ENCODE results near the gene OGA. TPM values are rescaled to one million over a fixed set of nuclear protein-coding genes. Genes with fewer than 3 reads are reported as not detected.
A peak's percentile ranks its signal among the peaks of the same experiment; 100 is the strongest.

OGA gene
- polyA plus RNA-seq, result 10 to 100 TPM; 40.0 to 47.1 TPM

DNA sequence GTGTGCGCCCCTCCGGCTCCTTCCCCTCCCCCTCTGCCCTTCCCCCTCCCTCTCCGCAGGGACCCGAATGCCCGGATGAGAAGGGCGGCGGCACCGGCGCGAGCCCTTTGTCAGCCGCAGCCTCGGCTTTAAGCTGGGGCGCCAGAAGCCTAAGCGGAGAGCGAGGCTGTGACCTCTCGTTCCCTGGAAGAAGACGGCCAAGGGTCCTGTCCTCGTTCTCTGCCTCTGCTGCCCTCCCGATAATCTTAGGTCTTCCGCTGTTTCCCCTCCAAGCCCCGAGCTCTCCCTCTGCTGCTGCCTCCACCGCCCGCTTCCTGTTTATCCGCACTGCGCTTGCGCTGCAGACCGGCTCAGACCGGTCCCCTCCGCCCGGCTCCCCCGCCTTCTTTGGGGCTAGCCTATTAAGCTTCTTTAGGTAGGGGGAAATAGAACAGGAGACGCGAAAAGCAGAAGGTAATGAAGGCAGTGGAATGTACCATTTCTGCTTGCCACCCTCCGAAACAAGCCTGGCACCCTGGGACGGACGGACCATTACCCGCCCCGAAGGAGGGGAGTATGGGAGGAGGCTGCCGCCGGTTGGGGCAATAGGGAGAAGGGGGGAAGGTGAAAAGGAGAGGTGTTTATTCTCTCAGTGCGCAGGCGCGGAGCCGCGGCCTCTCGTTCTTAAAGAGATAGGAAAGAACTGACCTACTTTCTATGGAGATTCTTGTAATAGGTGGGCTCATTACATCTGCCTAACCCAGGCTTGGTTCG, at the start of gene OGA:
Gene OGA (minus strand): TSS at position 326 of the 753 bp plus-strand sequence. CDS start 422 bp downstream, outside the sequence.
- Histone ChIP-seq H3K4me3 (ENCODE audit: low read depth in 1 of 2, low read length in 2 of 2) (peak within 1 kb of the TSS; percentile 85 to 90), H3K27me3 (ENCODE audit: control insufficient read depth in 1 of 2, insufficient read depth in 2 of 2, low read length in 2 of 2) (no peaks in the 10 kb centered on the region), H3K27ac (ENCODE audit: low read depth in 2 of 2, low read length in 1 of 2) (peak within 1 kb of the TSS; percentile 95 to 96), H3K4me1 (ENCODE audit: control insufficient read depth in 2 of 2, insufficient read depth in 2 of 2, low read length in 1 of 2) (no peaks in the 10 kb centered on the region), H3K36me3 (ENCODE audit: control insufficient read depth in 2 of 2, insufficient read depth in 2 of 2, low read length in 1 of 2) (no peaks in the 10 kb centered on the region), H3K9me3 (ENCODE audit: control insufficient read depth in 2 of 2, insufficient read depth in 1 of 2, low read depth in 1 of 2, low read length in 1 of 2) (no peaks in the 10 kb centered on the region)
- WGBS, 2 donors, result 0% methylated on average over 43 to 47 of the region's 47 CpGs

DNA sequence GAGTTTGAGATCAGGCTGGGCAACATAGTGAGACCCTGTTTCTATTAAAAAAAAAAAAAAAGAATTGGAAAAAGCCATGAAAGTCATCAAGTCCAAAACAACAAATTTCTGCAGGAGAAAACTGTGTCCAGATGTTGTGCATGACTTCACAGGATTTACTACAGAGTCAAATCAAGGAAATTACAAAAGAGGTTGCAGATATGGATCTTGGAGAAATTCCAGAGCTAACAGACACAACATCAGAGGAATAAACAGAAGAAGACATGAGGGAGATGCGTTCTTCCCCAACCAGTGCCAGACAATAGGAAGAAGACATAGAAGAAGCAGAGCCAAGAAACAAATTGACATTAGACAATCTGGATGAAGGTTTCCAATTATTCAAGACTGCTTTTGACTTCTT, 49.7 kb upstream of the OGA start:
- 77 to 78% methylated on average over 1 of the region's 1 CpG for WGBS, 2 donors
- Histone ChIP-seq H3K4me1 (ENCODE audit: control insufficient read depth in 2 of 2, insufficient read depth in 2 of 2, low read length in 1 of 2) (no peaks in the 10 kb centered on the region), H3K9me3 (ENCODE audit: control insufficient read depth in 2 of 2, insufficient read depth in 1 of 2, low read depth in 1 of 2, low read length in 1 of 2) (no peaks in the 10 kb centered on the region), H3K4me3 (ENCODE audit: low read depth in 1 of 2, low read length in 2 of 2) (no peak overlapping the region), H3K27me3 (ENCODE audit: control insufficient read depth in 1 of 2, insufficient read depth in 2 of 2, low read length in 2 of 2) (no peaks in the 10 kb centered on the region), H3K36me3 (ENCODE audit: control insufficient read depth in 2 of 2, insufficient read depth in 2 of 2, low read length in 1 of 2) (no peaks in the 10 kb centered on the region), H3K27ac (ENCODE audit: low read depth in 2 of 2, low read length in 1 of 2) (no peak overlapping the region)

DNA sequence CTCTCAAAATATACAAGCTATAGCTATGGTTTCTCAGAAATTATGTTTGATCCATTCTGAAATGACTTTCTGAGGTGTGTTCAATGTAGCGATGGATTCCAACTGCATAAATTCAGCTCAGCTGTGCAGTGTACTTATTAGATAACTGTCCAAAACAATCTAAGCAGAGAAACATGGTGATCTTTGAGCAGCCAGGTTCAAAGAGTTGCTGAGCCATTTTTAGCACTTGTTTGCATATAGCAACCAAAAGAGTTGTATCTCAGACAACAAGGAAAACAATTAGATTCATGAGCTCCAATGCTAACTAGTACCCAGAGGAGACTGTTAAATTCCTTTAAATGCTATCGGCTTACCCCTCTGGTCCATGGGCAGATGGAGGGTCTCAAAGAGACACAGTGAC, 41.3 kb upstream of the OGA start:
- no peak overlapping the region for H3K27ac ChIP-seq (ENCODE audit: low read depth in 2 of 2, low read length in 1 of 2)
- H3K4me1 ChIP-seq (ENCODE audit: control insufficient read depth in 2 of 2, insufficient read depth in 2 of 2, low read length in 1 of 2), result no peaks in the 10 kb centered on the region
- 95 to 97% methylated on average over 2 of the region's 2 CpGs for WGBS, 2 donors
- H3K9me3 ChIP-seq (ENCODE audit: control insufficient read depth in 2 of 2, insufficient read depth in 1 of 2, low read depth in 1 of 2, low read length in 1 of 2), result no peaks in the 10 kb centered on the region
- H3K4me3 ChIP-seq (ENCODE audit: low read depth in 1 of 2, low read length in 2 of 2), result no peak overlapping the region
- no peaks in the 10 kb centered on the region for H3K36me3 ChIP-seq (ENCODE audit: control insufficient read depth in 2 of 2, insufficient read depth in 2 of 2, low read length in 1 of 2)
- H3K27me3 ChIP-seq (ENCODE audit: control insufficient read depth in 1 of 2, insufficient read depth in 2 of 2, low read length in 2 of 2), result no peaks in the 10 kb centered on the region

DNA sequence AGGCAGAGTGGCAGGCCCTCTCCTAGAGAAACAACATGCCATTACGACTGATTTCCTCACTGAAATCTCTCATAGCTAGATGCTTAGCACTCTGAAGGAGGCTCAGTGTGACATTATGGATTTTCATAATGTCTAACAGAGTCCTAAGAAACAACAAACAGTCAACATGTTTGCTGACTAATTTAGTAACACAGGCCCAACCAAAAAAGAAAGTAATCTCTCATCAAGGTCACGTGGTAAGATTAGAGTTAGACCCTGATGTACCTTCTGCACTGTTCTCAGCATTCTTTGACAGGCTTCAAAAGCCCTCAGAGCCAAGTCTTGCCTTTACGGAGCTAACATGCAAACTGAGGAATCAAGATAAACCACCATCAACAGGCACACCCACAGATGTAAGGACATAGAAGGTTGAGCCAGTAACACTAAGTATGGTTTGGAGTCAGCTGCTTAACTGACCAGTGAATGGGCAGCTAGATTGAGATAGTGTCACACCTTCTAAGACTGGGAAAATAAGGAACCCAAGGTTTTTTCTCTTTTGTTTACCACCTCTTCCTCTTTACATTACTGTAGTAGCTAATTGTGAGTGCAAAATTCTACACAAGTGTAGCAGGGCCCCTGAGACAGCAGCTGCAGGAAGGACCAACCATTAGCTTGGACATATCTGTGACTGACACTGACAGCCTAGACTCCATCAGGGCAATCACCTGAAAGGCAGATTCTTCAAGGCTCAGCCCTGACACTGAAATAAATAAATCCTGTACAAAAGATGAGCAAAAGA, 40.7 kb upstream of the OGA start:
- 71 to 76% methylated on average over 3 of the region's 3 CpGs for WGBS, 2 donors
- Histone ChIP-seq H3K27ac (ENCODE audit: low read depth in 2 of 2, low read length in 1 of 2) (no peak overlapping the region), H3K27me3 (ENCODE audit: control insufficient read depth in 1 of 2, insufficient read depth in 2 of 2, low read length in 2 of 2) (no peaks in the 10 kb centered on the region), H3K9me3 (ENCODE audit: control insufficient read depth in 2 of 2, insufficient read depth in 1 of 2, low read depth in 1 of 2, low read length in 1 of 2) (no peaks in the 10 kb centered on the region), H3K36me3 (ENCODE audit: control insufficient read depth in 2 of 2, insufficient read depth in 2 of 2, low read length in 1 of 2) (no peaks in the 10 kb centered on the region), H3K4me3 (ENCODE audit: low read depth in 1 of 2, low read length in 2 of 2) (no peak overlapping the region), H3K4me1 (ENCODE audit: control insufficient read depth in 2 of 2, insufficient read depth in 2 of 2, low read length in 1 of 2) (no peaks in the 10 kb centered on the region)

DNA sequence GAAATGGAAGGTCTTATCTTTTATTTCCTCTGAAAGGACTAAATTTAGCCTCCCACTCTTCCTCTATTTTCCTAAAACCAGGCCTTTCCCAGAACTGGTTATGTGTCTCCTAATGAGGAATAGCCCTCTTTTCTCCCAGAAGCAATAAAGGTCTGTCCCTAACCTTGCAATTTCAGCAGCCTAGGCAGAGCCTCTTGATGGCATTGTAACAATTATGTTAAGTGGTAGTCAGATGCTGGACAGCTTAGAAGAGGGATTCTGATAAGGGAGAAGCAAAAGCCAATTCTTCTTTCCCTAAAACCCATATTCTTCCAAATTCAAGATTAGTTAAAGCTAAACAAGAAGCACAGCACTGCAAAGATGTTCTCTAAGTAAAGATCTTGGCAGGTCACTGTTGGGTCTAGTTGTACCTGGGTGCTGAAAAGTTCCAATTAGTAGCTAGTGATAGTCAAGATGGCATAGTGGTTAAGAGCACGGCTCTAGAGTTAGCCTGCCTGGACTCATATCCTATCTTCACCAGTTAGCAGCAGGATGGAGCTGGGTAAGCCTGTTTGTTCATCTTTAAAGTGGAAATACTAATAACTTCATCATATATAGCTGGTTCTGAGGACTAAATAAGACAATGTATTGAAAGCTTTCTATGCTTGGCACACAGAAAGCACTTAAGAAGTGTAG, 39.7 kb upstream of the OGA start:
- H3K27ac ChIP-seq (ENCODE audit: low read depth in 2 of 2, low read length in 1 of 2), result no peak overlapping the region
- no peaks in the 10 kb centered on the region for H3K4me1 ChIP-seq (ENCODE audit: control insufficient read depth in 2 of 2, insufficient read depth in 2 of 2, low read length in 1 of 2)
- H3K9me3 ChIP-seq (ENCODE audit: control insufficient read depth in 2 of 2, insufficient read depth in 1 of 2, low read depth in 1 of 2, low read length in 1 of 2), result no peaks in the 10 kb centered on the region
- H3K4me3 ChIP-seq (ENCODE audit: low read depth in 1 of 2, low read length in 2 of 2), result no peak overlapping the region
- WGBS, 2 donors, result 36 to 88% methylated on average over 1 of the region's 1 CpG
- H3K27me3 ChIP-seq (ENCODE audit: control insufficient read depth in 1 of 2, insufficient read depth in 2 of 2, low read length in 2 of 2), result no peaks in the 10 kb centered on the region
- no peaks in the 10 kb centered on the region for H3K36me3 ChIP-seq (ENCODE audit: control insufficient read depth in 2 of 2, insufficient read depth in 2 of 2, low read length in 1 of 2)

DNA sequence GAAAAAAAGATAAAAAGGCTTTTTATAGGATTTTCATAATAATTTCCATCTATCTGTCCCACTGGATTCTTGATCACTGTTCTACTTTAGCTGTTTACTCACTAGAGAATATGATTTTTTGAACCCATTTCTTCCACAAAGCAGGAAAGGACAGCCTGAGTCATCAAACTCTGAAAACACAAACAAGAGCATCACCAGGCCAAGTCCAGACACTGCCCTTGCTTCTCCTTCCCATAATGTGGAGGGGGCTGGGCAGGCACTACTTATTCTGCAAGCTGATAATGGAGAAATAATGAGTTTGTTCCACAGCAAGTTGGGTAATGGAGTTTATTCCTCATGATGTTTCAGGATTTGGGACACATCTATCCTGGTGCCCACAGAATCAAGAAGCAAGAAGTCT, 38.4 kb upstream of the OGA start:
- Histone ChIP-seq H3K4me3 (ENCODE audit: low read depth in 1 of 2, low read length in 2 of 2) (no peak overlapping the region), H3K27me3 (ENCODE audit: control insufficient read depth in 1 of 2, insufficient read depth in 2 of 2, low read length in 2 of 2) (no peaks in the 10 kb centered on the region), H3K36me3 (ENCODE audit: control insufficient read depth in 2 of 2, insufficient read depth in 2 of 2, low read length in 1 of 2) (no peaks in the 10 kb centered on the region), H3K4me1 (ENCODE audit: control insufficient read depth in 2 of 2, insufficient read depth in 2 of 2, low read length in 1 of 2) (no peaks in the 10 kb centered on the region), H3K9me3 (ENCODE audit: control insufficient read depth in 2 of 2, insufficient read depth in 1 of 2, low read depth in 1 of 2, low read length in 1 of 2) (no peaks in the 10 kb centered on the region), H3K27ac (ENCODE audit: low read depth in 2 of 2, low read length in 1 of 2) (no peak overlapping the region)

DNA sequence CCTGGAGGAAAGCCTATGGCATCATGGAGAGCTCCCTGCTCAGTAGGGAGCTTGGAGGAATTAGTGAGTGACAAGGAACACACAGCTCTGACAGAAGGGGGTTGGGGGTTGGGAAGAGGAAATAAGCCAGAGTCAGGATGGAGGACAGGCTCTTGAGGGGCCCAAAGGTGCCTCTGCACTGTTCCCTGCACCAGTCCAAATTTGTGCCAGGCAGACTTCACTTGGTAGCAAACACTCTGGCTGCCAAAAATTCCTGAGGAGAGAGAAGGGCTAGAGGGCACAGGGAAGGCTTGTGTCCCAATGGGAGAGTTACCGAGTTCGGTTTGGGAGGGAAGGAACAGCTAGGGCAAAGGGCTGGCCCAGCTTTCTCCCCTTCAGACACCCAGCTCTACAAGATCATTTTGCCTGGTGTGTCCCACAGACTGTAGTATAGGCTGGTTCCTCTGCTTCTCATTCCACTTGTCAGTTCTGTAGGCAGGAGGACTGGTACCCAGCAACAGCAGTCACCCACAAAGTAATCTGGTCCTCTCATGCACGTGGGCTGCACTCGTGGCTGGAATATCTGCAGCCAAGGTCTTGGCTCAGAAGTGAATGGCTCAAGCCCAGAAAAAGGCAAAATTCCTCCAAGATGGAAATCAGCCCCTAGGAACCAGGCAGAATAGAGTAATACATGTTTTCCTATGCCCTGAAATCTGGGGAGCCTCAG, 33.3 kb upstream of the OGA start:
- WGBS, 2 donors, result 77 to 91% methylated on average over 4 of the region's 4 CpGs
- Histone ChIP-seq H3K4me1 (ENCODE audit: control insufficient read depth in 2 of 2, insufficient read depth in 2 of 2, low read length in 1 of 2) (peaks cover 0 to 3% of the 10 kb centered on the region in 2 donors), H3K9me3 (ENCODE audit: control insufficient read depth in 2 of 2, insufficient read depth in 1 of 2, low read depth in 1 of 2, low read length in 1 of 2) (no peaks in the 10 kb centered on the region), H3K27ac (ENCODE audit: low read depth in 2 of 2, low read length in 1 of 2) (no peak overlapping the region), H3K4me3 (ENCODE audit: low read depth in 1 of 2, low read length in 2 of 2) (no peak overlapping the region), H3K27me3 (ENCODE audit: control insufficient read depth in 1 of 2, insufficient read depth in 2 of 2, low read length in 2 of 2) (no peaks in the 10 kb centered on the region), H3K36me3 (ENCODE audit: control insufficient read depth in 2 of 2, insufficient read depth in 2 of 2, low read length in 1 of 2) (peaks cover 4 to 11% of the 10 kb centered on the region in 2 donors)

DNA sequence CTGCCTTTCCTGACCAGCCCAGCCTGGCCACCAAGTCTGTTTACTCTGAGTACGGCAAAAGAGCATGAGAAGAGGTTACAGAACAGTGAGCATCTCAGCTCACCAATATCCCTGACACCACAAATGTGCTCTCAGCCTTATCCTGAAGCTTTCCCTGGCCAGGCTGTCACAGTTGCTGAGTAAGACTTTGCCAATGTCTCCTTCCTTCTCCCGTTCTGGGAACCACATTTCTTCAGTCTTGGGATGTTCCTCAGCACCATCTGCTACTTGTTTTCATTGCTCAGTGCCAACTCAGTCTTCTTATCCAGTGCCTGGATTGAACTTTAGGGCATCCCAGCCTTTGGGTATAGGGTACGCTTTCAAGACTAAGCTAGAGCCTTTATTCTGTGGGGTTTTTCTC, 32.5 kb upstream of the OGA start:
- H3K4me1 ChIP-seq (ENCODE audit: control insufficient read depth in 2 of 2, insufficient read depth in 2 of 2, low read length in 1 of 2), result peaks cover 0 to 3% of the 10 kb centered on the region in 2 donors
- H3K9me3 ChIP-seq (ENCODE audit: control insufficient read depth in 2 of 2, insufficient read depth in 1 of 2, low read depth in 1 of 2, low read length in 1 of 2), result no peaks in the 10 kb centered on the region
- WGBS, 2 donors, result 89 to 91% methylated on average over 3 of the region's 3 CpGs
- no peak overlapping the region for H3K4me3 ChIP-seq (ENCODE audit: low read depth in 1 of 2, low read length in 2 of 2)
- no peak overlapping the region for H3K27ac ChIP-seq (ENCODE audit: low read depth in 2 of 2, low read length in 1 of 2)
- H3K27me3 ChIP-seq (ENCODE audit: control insufficient read depth in 1 of 2, insufficient read depth in 2 of 2, low read length in 2 of 2), result no peaks in the 10 kb centered on the region
- H3K36me3 ChIP-seq (ENCODE audit: control insufficient read depth in 2 of 2, insufficient read depth in 2 of 2, low read length in 1 of 2), result peaks cover 4 to 11% of the 10 kb centered on the region in 2 donors

DNA sequence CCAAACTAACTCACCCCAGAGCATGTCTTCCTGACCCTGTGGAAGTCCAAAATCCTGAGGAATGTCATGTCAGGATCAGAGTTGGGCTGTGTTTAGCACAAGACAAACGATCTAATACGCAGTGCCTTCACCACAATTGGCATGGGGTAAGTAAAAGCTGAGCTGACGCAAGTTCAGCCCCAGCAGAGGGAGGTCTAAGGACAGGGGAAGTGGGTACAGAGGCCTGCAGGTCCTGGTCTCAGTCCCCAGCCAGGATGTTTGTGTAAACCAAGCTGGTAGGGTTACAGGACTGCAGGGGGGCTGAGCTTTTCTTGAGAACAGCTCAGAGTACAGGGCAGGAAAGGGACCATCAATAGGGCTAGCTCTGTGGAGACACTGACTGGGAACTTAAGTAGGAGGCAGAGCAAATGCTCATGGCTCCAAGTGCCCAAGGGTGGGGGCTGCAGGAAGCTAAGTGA, 30.7 kb upstream of the OGA start:
- H3K27ac ChIP-seq (ENCODE audit: low read depth in 2 of 2, low read length in 1 of 2), result no peak overlapping the region
- 68 to 76% methylated on average over 3 of the region's 3 CpGs for WGBS, 2 donors
- H3K9me3 ChIP-seq (ENCODE audit: control insufficient read depth in 2 of 2, insufficient read depth in 1 of 2, low read depth in 1 of 2, low read length in 1 of 2), result no peaks in the 10 kb centered on the region
- no peak overlapping the region for H3K4me3 ChIP-seq (ENCODE audit: low read depth in 1 of 2, low read length in 2 of 2)
- H3K36me3 ChIP-seq (ENCODE audit: control insufficient read depth in 2 of 2, insufficient read depth in 2 of 2, low read length in 1 of 2), result peaks cover 4 to 11% of the 10 kb centered on the region in 2 donors
- H3K27me3 ChIP-seq (ENCODE audit: control insufficient read depth in 1 of 2, insufficient read depth in 2 of 2, low read length in 2 of 2), result no peaks in the 10 kb centered on the region
- peaks cover 0 to 4% of the 10 kb centered on the region in 2 donors for H3K4me1 ChIP-seq (ENCODE audit: control insufficient read depth in 2 of 2, insufficient read depth in 2 of 2, low read length in 1 of 2)

All from esophagus (tissue), 2 donors.